HL-60 (cell line): Measurements from ENCODE around the gene FBH1.

Experiments
- GABPA ChIP-seq: IDR thresholded peaks from 2 replicates; pipeline ENCODE4 v1.6.1; 2012; ENCODE audit warnings: low read depth
- POLR2AphosphoS5 ChIP-seq: IDR thresholded peaks from 2 replicates; pipeline ENCODE4 v1.6.1; 2012; ENCODE audit warnings: low read depth
- SPI1 ChIP-seq: IDR thresholded peaks from 2 replicates; pipeline ENCODE4 v1.6.1; 2012; ENCODE audit warnings: low read depth, mild to moderate bottlenecking, borderline replicate concordance
- TF ChIP-seq, protein P1 (sequence below): IDR thresholded peaks from one replicate; pipeline ENCODE4 v1.5.1; 2011; ENCODE audit warnings: low read length, control low read depth, inconsistent platforms; ENCODE audit not compliant: insufficient read depth
- TF ChIP-seq, protein P2 (sequence below): IDR thresholded peaks from 2 replicates; pipeline ENCODE4 v1.6.1; 2012; ENCODE audit warnings: low read depth; ENCODE audit not compliant: insufficient replicate concordance

DNA sequence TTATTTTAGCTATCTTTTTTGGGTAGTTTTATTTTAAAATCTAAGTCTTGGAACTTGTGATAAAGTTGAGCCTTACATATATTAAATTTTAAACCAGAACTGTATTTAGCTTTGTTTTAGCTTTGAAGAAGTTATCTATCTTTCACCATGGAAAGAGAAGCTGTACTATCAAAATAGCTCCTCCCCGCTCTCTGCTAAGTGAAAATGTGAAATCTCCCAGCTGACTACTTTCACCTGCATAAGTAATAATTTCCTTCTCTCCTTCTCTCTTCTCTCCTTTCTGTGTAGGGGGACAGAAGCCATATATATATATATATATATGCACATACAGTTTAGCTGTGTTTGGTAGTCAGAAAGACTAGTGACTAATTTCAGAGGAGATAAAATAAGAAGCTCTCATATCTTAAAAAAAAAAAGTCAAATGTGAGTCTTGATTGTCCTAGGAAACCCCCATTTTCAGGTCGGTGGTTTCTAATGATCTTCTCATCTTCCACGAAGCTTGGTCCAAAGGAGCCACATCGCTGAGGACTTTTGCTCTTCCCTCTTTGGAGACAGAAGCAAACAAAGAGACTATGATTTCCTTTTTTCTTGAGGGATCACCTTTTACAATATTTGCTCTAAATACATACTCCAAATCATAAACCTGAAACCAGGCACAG, 46.2 kb upstream of the FBH1 start:
- no peak for TF ChIP-seq GABPA
- TF ChIP-seq, protein P1, sequence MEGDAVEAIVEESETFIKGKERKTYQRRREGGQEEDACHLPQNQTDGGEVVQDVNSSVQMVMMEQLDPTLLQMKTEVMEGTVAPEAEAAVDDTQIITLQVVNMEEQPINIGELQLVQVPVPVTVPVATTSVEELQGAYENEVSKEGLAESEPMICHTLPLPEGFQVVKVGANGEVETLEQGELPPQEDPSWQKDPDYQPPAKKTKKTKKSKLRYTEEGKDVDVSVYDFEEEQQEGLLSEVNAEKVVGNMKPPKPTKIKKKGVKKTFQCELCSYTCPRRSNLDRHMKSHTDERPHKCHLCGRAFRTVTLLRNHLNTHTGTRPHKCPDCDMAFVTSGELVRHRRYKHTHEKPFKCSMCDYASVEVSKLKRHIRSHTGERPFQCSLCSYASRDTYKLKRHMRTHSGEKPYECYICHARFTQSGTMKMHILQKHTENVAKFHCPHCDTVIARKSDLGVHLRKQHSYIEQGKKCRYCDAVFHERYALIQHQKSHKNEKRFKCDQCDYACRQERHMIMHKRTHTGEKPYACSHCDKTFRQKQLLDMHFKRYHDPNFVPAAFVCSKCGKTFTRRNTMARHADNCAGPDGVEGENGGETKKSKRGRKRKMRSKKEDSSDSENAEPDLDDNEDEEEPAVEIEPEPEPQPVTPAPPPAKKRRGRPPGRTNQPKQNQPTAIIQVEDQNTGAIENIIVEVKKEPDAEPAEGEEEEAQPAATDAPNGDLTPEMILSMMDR = no peak
- TF ChIP-seq POLR2AphosphoS5 = no peak
- TF ChIP-seq, protein P2, sequence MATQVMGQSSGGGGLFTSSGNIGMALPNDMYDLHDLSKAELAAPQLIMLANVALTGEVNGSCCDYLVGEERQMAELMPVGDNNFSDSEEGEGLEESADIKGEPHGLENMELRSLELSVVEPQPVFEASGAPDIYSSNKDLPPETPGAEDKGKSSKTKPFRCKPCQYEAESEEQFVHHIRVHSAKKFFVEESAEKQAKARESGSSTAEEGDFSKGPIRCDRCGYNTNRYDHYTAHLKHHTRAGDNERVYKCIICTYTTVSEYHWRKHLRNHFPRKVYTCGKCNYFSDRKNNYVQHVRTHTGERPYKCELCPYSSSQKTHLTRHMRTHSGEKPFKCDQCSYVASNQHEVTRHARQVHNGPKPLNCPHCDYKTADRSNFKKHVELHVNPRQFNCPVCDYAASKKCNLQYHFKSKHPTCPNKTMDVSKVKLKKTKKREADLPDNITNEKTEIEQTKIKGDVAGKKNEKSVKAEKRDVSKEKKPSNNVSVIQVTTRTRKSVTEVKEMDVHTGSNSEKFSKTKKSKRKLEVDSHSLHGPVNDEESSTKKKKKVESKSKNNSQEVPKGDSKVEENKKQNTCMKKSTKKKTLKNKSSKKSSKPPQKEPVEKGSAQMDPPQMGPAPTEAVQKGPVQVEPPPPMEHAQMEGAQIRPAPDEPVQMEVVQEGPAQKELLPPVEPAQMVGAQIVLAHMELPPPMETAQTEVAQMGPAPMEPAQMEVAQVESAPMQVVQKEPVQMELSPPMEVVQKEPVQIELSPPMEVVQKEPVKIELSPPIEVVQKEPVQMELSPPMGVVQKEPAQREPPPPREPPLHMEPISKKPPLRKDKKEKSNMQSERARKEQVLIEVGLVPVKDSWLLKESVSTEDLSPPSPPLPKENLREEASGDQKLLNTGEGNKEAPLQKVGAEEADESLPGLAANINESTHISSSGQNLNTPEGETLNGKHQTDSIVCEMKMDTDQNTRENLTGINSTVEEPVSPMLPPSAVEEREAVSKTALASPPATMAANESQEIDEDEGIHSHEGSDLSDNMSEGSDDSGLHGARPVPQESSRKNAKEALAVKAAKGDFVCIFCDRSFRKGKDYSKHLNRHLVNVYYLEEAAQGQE = no peak
- no peak for TF ChIP-seq SPI1
